Activated CD4-positive, alpha-beta T cell treated with anti-CD3 and anti-CD28 coated beads for 24 hours (primary cell): Measurements from ENCODE around the gene NMUR2.

ENCODE experiments used
- DNase-seq, 2 donors: peaks; one replicate each; pipeline ENCODE4 v3.0.0-alpha.2; 2020; ENCODE audit warnings: low read depth in 2 of 2

The NMUR2 gene, protein sequence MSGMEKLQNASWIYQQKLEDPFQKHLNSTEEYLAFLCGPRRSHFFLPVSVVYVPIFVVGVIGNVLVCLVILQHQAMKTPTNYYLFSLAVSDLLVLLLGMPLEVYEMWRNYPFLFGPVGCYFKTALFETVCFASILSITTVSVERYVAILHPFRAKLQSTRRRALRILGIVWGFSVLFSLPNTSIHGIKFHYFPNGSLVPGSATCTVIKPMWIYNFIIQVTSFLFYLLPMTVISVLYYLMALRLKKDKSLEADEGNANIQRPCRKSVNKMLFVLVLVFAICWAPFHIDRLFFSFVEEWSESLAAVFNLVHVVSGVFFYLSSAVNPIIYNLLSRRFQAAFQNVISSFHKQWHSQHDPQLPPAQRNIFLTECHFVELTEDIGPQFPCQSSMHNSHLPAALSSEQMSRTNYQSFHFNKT

DNA sequence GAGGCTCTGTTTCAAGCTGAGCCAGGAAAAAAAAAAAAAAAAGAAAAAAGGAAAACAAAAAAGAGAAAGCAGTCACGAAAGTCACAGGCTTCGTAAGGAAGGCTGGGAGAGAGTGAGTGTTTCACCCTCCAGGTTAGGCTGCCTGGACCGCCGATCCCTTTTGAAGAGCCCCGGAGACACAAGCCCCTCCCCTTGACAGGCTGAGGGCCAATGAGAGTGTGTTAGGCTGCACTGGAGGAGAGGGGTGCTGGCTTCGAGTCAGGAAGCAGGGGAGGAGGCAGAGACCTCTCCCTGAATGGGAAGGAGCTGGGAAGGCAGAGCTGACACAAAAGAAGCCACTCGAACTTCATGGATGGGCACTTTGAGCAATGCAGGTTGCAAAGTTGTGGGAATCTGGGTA is at the start of gene NMUR2:
Gene NMUR2, minus strand, starts transcription at position 135 of the 400 bp plus-strand sequence. CDS start 166 bp downstream, outside the sequence.
- no peak for DNase-seq

DNA sequence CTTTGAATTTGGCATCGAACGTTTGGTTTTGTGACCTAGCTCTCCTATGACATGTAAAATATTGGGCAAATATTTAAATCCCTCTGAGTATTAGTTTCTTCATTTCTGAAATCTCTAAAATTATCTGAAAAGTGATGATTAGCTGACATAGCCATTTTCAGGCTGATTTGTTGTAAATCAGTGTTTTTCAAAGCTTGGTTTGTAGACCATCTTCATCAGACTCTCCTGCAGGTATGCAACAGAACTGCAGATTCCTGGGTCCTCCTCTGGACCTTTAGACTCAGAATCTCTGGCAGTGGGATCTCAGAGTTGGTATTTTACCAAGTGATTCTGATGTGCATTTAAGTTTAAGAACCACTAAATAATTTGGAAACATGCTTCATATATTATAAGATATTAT is 38.9 kb upstream of the NMUR2 start:
- DNase-seq: no peak

DNA sequence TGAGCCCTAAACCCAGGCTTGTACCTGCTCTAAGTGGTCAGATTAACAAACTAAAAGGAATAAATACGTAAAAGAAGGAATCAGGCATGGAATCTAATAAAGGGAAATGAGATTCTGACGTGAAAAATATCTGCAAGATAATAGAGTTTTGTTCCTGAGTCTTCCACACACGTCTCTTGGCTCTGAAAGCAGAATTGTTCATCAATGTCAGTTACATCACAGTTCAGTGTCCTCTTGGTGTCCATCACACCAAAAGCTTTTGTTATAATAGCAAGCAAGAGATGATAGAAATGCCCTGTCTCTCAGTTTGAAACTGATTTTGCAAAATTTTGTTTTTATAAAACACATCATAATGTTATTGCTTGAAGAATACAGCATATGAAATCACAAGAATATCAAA is 34.7 kb upstream of the NMUR2 start:
- DNase-seq: no peak

DNA sequence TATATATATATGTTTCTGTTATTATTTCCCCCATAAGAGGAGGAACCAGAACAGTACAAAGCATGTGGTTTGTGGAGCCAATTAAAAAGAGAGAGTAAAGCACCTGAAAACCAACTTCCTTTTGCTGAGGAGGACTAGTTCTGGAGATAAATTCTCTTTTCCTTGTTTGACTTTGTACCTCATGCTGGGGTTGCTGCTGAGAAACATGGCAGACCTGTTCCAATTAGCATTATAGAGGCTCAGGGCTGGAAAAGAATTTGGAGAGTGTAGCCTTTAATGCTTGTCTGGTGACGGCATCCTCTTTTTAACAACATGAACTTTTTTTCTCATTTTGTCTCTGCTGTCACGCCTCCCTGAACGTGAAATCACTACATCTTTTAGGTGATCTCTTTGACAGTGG is 32.8 kb upstream of the NMUR2 start:
- DNase-seq: no peak

DNA sequence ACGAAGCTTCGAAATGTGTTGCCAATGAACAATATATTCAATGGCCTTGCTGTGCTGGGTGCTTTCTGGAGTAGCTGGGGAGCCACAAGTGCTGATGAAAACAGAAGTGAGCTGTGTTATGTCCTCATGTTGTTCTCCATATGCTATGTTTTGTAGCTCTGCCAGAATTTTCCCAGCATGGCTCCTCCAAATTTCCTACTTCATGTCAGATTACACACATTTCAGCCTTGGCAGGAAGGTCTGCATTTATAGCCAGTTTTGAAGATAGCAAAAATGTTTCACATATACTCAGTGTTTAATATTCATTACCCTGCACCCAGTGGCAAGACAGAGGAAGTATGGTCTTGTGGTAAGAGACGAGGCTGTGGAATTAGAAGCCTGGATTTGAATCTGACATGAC is 22.6 kb upstream of the NMUR2 start:
- no peak for DNase-seq

DNA sequence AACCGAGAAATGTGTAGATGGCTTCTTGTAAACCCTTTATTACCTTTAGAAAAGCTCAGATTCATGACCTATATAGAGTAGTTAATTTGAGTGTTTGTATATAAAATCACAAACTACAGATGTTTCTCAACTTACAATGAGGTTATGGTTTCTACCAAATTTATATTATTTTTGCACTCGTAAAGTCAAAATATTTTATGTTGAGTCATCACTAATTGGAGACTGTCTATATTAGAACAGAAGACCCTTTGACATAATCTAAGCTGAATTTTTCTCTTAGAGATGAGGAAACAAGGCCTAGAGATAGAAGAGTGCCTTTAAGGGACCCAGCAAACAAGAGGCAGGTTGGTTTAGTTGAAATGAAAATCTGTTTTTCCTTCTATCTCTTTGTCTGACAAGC is 20.0 kb upstream of the NMUR2 start:
- DNase-seq: no peak

DNA sequence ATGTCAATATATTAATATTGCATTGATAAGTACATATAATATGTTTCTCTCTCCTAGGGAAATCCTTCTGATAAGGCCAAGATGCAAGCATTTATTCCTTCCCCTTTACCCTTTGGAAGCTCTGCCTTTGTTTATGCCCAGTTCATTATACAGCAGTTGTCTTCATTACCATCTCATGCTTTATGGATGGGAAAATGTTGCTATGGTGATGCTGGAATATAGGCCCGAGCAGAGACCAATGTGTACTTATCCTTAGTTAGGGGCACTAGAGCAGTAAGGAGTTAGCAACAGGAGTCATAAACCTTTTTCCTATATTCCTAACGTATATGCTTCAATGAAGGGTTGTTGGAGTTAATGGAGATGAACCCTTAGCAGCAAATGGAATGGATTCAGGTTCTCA is 19.4 kb upstream of the NMUR2 start:
- no peak for DNase-seq

DNA sequence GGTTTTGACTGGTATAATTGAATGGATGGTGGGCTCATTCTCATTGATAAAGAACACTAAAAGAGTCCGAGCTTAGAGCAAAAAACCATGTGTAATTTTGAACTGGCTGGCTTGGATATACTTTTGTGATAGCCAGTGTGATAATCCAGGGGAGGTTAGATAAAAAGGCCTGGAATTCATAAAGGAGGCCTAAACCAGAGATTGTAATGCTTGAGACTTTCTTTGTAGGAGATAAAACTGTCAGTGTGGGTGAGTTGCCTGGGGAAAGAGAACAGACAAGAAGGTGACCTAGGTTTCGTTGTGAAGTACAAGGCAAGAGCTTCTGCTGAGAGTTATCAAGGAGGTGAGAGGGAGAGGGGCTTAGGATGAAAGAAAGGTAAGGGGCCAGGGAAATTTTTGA is 17.0 kb upstream of the NMUR2 start:
- DNase-seq: no peak

DNA sequence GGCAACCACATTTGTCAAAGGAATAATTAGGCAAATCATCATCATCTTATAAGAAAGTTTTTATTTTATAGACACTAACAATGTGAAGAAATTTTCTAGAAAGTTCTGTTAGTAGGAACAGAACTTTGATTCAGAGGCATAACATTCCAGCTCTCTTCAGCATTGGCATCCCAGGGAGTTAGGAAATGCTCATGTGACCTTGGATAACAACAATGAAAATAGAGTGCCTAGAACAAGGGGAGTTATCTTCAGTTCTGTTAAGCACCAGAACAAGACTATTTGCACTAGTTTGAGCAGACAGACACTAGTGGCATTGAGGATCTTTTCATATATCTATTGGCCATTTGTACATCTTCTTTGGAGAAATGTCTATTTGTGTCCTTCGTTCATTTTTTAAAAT is 7.0 kb upstream of the NMUR2 start:
- no peak for DNase-seq

DNA sequence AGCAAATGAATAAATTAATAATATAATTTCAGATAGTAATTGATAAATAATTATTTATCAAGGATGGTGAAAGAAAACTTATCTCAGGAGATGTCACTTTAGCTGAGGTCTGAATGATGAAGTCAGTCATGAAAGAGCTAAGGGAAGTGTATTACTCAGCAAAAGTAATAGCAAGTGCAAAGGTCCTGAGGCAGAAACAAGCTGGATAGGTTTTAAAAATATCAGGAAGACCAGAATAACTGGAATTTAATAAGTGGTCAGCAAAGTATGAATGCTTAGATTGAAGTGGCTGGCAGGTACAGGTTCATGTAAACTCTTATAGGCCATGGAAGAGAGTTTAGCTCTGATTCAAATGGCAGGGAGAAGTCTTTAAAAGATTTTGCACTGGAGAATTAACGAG is 1.0 kb upstream of the NMUR2 start:
- DNase-seq: no peak

DNA sequence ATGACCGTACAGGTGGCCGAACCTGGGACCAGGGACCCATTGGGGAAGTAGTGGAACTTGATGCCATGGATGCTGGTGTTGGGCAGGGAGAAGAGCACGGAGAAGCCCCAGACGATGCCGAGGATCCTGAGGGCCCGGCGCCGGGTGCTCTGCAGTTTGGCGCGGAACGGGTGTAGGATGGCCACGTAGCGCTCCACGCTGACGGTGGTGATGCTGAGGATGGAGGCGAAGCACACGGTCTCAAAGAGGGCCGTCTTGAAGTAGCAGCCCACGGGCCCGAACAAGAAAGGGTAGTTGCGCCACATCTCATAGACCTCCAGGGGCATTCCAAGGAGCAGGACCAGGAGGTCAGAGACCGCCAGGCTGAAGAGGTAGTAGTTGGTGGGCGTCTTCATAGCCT is 585 bp downstream of the NMUR2 start:
- no peak for DNase-seq

DNA sequence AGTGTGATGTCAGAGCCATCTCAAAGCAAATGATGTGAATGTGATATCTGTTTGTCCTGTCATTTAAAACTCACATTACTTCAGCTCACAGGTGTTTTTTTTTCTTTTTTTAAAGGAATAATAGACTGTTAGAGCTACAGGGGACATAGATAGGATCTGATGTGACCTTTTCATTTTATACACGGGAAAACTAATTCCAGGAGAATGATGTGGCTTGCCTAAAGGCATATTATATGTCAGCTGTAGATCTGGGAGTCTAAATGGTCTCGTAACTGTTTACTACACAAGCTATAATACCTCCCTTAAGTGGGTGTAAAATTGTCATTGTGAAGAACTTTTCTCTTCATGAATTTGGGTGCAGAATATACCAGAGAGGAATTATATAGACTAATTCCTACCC is 2.0 kb downstream of the NMUR2 start:
- DNase-seq: no peak

DNA sequence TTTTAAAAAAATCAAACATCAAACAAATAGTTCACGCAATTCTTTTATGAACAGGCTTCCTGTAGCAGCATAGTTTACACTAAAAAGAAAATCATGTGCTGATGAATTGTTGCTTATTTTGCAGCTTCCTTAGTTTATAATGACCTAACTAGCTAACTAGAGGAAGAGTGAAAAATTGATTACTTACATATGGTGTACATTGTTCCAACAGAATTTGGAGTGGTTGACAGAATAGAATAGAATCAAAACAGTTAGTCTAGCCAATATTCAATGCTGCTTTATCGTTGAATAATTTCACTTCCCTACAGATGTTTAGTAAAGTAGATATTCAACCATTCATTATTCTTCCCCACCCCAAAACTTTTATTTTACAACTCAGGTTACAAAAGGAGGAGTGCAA is 4.2 kb downstream of the NMUR2 start:
- DNase-seq: no peak

DNA sequence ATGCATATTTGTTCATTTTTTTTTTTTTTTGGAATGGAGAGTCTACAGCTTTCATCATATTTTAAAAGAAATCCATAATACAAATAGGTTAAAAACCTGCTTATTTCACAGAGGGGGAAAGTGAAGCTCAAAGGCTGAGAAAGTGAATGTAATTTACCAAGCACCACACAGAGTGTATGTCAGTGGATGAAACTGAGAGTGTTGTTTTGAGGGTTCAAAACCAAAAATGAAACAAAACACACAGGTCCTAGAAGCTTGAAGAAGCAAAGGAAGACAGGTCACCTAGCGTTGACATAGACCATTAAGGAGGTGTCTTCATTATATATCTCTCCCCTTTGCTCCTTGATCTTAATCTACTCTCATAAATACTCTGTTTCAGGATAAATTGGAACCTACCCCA is 7.5 kb downstream of the NMUR2 start:
- DNase-seq: no peak

DNA sequence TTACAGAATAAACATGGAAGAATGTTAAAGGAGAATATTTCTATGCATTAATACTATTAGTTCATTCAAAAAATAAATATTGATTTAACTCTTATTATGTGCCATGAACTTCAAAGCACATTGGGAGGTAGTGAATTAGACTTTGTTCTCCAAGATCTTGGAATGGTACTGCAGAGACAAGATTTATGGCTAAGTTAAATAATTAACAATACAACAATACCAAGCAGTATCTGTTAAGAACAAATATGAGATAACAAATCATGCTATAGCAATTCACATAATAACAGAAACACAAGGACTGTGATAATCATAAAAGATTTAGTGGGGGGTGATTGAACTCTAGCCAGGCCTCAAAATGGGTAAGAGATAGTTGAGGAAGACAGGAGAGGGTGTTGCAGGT is 11.6 kb downstream of the NMUR2 start:
- no peak for DNase-seq

DNA sequence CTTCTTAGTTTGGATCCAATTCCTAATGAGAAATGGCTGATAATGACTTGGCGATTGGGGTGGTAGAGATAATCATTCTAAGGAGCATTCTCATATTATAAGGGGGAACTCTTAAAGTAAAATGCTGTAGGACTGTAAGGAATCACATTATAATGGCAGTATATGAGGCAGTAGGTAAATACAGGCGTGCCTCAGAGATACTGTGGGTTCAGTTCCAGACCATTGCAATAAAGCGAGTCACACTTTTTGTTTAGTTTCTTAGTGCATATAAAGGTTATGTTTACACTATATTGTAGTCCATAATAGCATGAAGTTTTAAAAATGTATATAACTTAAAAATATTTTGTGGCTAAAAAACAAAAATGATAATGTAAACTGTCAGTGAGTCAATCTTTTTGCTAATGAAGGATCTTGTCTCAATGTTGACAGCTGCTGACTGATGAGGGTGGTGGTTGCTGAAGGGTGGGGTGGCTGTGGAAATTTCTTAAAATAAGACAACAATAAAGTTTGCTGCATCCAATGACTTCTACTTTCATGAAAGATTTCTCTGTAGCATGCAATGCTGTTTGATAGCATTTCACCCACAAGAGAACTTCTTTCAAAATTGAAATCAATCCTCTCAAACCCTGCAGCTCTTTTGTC is 15.8 kb downstream of the NMUR2 start:
- no peak for DNase-seq

DNA sequence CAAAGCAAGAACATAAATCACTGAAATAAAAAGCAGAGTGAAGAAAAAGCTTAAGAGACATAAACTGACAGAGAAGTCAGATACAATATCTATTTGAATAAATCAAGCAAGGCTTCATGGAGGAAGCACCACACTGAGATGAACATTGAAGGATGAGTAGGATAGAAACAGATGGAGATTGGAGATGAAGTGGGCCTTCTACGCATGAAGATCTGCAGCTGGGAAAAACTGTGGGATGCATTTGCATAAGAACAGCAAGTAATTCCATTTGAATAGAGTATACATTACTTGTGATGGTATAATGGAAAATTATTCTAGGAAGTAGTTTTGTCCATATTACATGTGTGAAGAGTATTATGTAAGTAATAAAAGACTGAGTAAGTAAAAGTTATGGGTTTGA is 16.5 kb downstream of the NMUR2 start:
- no peak for DNase-seq

DNA sequence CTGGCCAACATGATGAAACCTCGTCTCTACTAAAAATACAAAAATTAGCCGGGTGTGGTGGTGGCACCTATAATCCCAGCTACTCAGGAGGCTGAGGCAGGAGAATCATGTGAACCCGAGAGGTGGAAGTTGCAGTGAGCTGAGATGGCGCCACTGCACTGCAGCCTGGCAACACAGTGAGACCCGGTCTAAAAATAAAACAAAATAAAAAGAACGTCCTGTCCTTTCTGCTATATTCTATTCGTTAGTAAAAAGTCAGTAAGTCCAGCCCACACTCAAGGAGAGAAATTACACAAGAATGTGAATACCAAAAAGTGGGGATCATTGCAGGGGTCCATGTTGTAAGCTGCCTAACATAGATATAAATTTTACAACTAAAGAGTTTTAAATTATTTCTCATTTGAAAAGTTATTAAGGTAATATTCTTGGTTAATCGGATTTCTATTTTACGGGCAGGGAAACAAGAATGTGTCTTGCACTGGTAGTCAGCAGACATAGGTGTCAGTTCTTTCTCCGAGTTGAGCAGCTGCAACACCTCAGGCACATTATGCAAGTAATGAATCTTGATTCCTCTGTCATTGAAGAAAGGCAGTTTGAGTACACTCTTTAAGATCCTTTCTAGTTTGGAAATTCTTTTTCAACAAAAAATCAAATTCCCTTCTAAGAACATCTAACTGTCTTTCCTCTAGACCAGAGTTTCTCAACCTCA is 24.5 kb downstream of the NMUR2 start:
- no peak for DNase-seq

DNA sequence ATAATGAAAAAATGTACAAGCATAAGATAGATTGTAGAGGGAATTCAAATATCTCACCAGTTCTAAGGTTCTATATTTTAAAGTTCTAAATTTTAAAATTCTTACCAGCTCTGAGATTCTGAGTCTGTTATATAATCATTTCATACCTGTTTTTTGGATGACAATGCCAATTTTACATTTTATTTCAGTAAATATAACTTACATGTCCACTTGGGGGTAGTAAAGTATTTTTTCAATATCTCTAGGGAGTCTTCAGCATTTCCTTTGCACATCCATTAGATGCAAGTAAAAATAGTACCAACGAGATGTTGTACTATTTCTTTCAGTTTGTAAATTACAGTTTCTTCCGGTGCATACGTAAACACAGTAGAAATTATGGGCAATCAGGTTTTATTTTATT is 25.7 kb downstream of the NMUR2 start:
- DNase-seq: no peak

DNA sequence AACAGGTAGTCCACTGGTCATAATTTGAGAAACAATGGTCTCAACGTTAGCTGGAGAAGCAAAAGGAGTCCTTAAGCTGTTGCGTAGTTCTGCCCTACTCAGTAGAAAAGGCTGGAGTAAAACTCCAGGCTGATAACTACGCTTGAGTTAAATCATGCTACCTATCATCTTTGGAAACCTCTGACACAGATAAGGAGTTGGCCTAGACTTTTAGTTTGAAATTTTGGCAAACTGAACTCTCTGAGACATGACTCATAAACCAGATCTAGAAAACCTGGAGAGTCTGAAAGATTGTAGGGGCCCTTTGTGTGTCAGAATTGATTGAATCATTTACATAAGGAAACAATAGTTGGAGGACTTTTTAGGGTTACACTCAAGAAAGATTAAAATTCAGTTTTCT is 26.3 kb downstream of the NMUR2 start:
- DNase-seq: no peak

DNA sequence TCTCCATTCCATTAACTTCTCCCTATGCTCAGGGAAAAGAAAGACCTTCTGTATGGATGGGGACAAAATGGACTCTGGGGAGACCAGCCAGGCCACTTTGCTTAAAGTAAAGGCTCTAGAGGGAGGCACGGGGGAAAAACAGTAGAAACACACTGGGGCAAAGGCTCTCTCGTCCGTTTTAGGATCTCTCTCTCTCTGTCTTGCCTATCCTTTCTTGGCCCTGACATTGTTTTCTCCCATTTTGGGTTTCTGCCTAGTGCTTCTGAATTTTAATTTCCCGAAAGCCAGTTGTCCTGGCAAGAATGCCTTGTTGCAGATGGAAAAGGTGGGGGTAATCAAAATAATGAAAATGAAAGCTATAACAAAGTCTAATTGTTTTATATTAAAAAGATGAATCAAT is 28.2 kb downstream of the NMUR2 start:
- DNase-seq: no peak

DNA sequence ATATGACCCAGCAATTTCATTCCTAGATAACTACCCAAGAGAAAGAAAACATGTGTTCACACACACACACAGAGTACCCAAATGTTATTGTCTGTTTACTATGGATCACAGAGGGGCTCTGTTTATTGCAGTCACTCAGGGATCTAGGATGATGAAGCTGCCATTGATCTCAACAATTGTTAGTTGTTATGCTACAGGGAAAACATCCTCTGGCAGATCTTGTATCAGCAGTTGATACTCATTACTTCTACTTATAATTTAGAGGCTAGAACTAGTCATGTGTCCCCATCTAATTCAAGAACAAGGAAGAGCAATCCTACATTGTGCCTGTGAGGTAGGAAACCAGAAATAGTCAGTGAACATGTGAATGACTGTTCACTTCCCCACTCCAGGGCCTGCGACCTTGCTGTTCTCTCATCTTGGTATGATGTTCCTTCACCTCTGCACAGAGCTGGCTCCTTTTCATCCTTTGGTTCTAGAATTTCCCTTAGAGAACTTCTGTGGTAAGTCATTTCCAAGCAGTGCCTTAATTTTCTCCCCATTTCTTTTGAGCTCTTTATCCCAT is 30.3 kb downstream of the NMUR2 start:
- no peak for DNase-seq

DNA sequence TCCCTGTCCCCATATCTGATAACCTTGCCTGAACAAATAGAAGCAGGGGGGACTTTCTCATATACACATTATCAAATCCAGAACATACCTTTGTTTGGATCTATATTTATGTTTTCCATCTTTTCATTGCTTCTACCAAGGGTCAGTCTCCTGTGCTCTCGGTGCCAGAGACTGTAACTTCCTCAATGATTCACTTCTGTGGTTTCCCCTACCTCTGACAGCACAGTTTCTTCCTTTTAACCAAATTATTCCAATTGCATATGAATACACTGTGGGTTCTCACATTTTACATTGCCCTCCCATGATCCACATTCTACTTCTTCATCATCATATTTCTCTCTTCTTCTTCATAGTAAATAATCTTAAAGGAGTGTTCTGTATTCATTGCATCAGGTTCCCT is 32.2 kb downstream of the NMUR2 start:
- DNase-seq: no peak
